Naive B cell (primary cell): ENCODE results near the gene SHH. TPM values are rescaled to one million over a fixed set of nuclear protein-coding genes. Genes with fewer than 3 reads are reported as not detected.
A peak's percentile ranks its signal among the peaks of the same experiment; 100 is the strongest.

Source experiments
- ATAC-seq, 2 donors: fragments of 150-1000 bp; cut with Tn5 transposase; 2 replicates each; pipeline ENCODE4 v1.10.0; 2021; ENCODE audit warnings: low read depth in 2 of 2, mild to moderate bottlenecking in 2 of 2, moderate library complexity in 2 of 2
- DNase-seq: peaks from one replicate; pipeline ENCODE4 v3.0.0; 2022
- H3K27ac Mint-ChIP-seq, 6 donors: one replicate each; pipeline ENCODE4 v1.8.0; 2020 to 2022; ENCODE audit warnings: mild to moderate bottlenecking in 6 of 6, mixed read lengths in 6 of 6, moderate library complexity in 5 of 6, inconsistent platforms in 2 of 6
- H3K27me3 Mint-ChIP-seq, 3 donors: one replicate each; pipeline ENCODE4 v1.8.0; 2021 to 2022; ENCODE audit warnings: mixed read lengths in 3 of 3, mild to moderate bottlenecking in 1 of 3
- H3K36me3 Mint-ChIP-seq, 2 donors: one replicate each; pipeline ENCODE4 v1.8.0; 2020 to 2022; ENCODE audit warnings: mixed read lengths in 2 of 2, inconsistent platforms in 1 of 2, mild to moderate bottlenecking in 1 of 2
- H3K4me1 Mint-ChIP-seq, 3 donors: one replicate each; pipeline ENCODE4 v1.8.0; 2020 to 2022; ENCODE audit warnings: mixed read lengths in 3 of 3, inconsistent platforms in 1 of 3, mild to moderate bottlenecking in 1 of 3, moderate library complexity in 1 of 3
- H3K4me3 Mint-ChIP-seq, 8 donors: one replicate each; pipeline ENCODE4 v1.8.0; 2020 to 2022; ENCODE audit warnings: mild to moderate bottlenecking in 8 of 8, mixed read lengths in 8 of 8, moderate library complexity in 8 of 8, inconsistent platforms in 2 of 8
- H3K9me3 Mint-ChIP-seq, 7 donors: one replicate each; pipeline ENCODE4 v1.8.0; 2020 to 2022; ENCODE audit warnings: mixed read lengths in 7 of 7, mild to moderate bottlenecking in 5 of 7, inconsistent platforms in 2 of 7, moderate library complexity in 1 of 7
- polyA plus RNA-seq, 6 donors: library from polyadenylated mRNA; unstranded; fragments of 300-500 nt; fragmentation: Illumina TruSeq; gene quantifications; one replicate each; pipeline ENCODE4 v1.2.3, GENCODE V29; 2021; ENCODE audit warnings: low read depth in 6 of 6

SHH gene
- polyA plus RNA-seq, 6 donors from 2014 or later = 0.17 TPM; not detected in 5

- Mint-ChIP-seq H3K4me3 (peak overlapping the region; percentile 29 to 88 (median 74)), H3K4me1 (peaks cover 11 to 38% (median 35%) of the 10 kb centered on the region in 3 donors), H3K9me3 (no peaks in the 10 kb centered on the region), H3K36me3 (no peaks in the 10 kb centered on the region), H3K27me3 (peaks cover 48 to 64% (median 62%) of the 10 kb centered on the region in 3 donors), H3K27ac (no peak overlapping the region)
- DNase-seq = no peak
- no peak for ATAC-seq
Observed at GRCh38 chr7:155804431-155804831, 7.8 kb downstream of the SHH start.

- H3K4me1 Mint-ChIP-seq = peaks cover 9 to 41% (median 30%) of the 10 kb centered on the region in 3 donors
- peak overlapping the region; percentile 65 to 93 (median 90) for H3K4me3 Mint-ChIP-seq
- H3K36me3 Mint-ChIP-seq = no peaks in the 10 kb centered on the region
- H3K9me3 Mint-ChIP-seq = no peaks in the 10 kb centered on the region
- H3K27ac Mint-ChIP-seq = peak overlapping the region in 1 of 6 donors; percentile 62
- DNase-seq (no peak), ATAC-seq (no peak)
- H3K27me3 Mint-ChIP-seq = peaks cover 52 to 58% (median 56%) of the 10 kb centered on the region in 3 donors
Observed at GRCh38 chr7:155803418-155804376, 8.6 kb downstream of the SHH start.

DNA sequence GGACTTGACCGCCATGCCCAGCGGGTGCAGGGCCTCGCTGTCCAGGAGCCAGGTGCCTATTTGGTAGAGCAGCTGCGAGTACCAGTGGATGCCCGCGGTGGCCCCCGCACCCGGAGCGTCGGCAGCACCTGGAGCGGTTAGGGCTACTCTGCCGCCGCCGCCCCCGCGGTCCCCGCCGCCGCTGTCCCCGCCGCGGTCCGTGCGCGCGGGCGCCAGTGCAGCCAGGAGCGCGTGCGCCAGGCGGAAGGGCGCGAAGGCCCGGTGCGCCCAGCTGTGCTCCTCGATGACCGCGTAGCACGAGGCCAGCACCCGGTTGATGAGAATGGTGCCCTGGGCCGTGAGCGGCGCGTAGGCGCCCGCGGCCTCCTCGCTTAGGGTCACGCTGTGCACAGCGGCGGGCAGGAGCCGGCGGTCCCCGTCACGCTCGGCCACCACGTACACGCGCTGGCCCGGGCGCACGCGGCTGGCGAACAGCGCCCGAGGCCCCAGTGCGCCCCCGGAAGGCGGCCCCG is 9.3 kb downstream of the SHH start:
- DNase-seq (no peak), ATAC-seq (no peak)
- Mint-ChIP-seq H3K9me3 (no peaks in the 10 kb centered on the region), H3K27me3 (peaks cover 53 to 57% (median 54%) of the 10 kb centered on the region in 3 donors), H3K36me3 (no peaks in the 10 kb centered on the region), H3K27ac (no peak overlapping the region), H3K4me3 (peak overlapping the region in 2 of 8 donors; percentile 88 to 89), H3K4me1 (peaks cover 13 to 47% (median 34%) of the 10 kb centered on the region in 3 donors)

- no peak for DNase-seq
- H3K27ac Mint-ChIP-seq = no peak overlapping the region
- H3K4me3 Mint-ChIP-seq = peak overlapping the region in 7 of 8 donors; percentile 36 to 74 (median 61)
- H3K9me3 Mint-ChIP-seq = no peaks in the 10 kb centered on the region
- ATAC-seq = no peak
- peaks cover 46 to 50% (median 47%) of the 10 kb centered on the region in 3 donors for H3K27me3 Mint-ChIP-seq
- no peaks in the 10 kb centered on the region for H3K36me3 Mint-ChIP-seq
- peaks cover 13 to 42% (median 27%) of the 10 kb centered on the region in 3 donors for H3K4me1 Mint-ChIP-seq
Observed at GRCh38 chr7:155802291-155802690, 10.0 kb downstream of the SHH start.

DNA sequence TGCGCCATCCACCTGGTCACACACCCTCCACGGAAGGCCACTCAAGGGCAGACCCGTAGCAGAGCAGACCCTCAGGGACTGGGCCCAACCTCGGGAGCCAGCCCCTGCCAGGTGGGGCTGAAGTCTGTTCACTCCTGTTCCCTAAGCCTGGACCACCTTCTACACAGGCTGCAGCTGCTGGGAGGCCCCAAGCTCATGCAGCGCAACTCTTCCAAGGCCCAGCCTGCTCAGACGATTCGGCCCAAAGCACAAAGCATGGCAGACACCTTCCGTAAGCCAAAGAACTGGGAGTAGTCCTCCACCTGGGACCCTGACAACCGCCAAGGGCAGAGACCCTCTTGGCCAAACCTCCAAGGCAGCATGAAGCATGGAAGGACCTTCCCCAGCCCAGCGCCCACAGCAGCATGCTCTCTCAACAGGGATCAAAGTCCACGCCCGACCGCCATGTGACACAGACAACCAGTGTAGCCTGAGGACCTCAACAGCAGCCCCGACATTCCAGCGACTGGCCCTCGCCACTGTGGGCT is 11.5 kb downstream of the SHH start:
- ATAC-seq (no peak), DNase-seq (no peak)
- Mint-ChIP-seq H3K4me1 (peaks cover 13 to 29% (median 14%) of the 10 kb centered on the region in 3 donors), H3K36me3 (no peaks in the 10 kb centered on the region), H3K9me3 (no peaks in the 10 kb centered on the region), H3K4me3 (peak overlapping the region in 3 of 8 donors; percentile 55 to 73 (median 63)), H3K27ac (no peak overlapping the region), H3K27me3 (peaks cover 39 to 44% (median 41%) of the 10 kb centered on the region in 3 donors)

- no peaks in the 10 kb centered on the region for H3K9me3 Mint-ChIP-seq
- no peak overlapping the region for H3K27ac Mint-ChIP-seq
- peaks cover 42 to 49% (median 43%) of the 10 kb centered on the region in 3 donors for H3K27me3 Mint-ChIP-seq
- ATAC-seq (no peak), DNase-seq (no peak)
- H3K4me1 Mint-ChIP-seq = peaks cover 13 to 28% (median 14%) of the 10 kb centered on the region in 3 donors
- H3K4me3 Mint-ChIP-seq = peak overlapping the region in 1 of 8 donors; percentile 63
- no peaks in the 10 kb centered on the region for H3K36me3 Mint-ChIP-seq
Observed at GRCh38 chr7:155800301-155800700, 12.0 kb downstream of the SHH start.

DNA sequence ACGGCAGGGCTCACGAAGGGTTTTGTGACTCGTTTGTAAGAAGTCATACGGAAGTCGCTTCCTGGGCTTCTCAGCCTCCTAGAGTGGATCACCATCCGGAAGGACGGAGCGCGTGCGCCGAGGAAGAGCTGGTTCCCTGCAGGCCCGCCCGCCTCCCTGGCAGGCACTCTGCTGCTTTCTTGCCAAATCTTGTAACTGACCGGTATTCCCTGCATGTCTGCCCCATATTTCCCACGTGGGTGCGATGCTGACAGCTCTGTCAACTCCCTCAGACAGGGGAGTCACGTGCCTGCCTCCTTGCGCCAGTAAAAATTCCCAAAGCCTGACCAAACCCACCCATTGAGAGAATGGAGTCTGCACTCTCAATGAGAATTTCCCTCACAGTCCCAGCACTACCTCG is 12.7 kb downstream of the SHH start:
- H3K36me3 Mint-ChIP-seq = no peaks in the 10 kb centered on the region
- DNase-seq (no peak), ATAC-seq (no peak)
- no peaks in the 10 kb centered on the region for H3K9me3 Mint-ChIP-seq
- peak overlapping the region in 2 of 8 donors; percentile 26 to 30 for H3K4me3 Mint-ChIP-seq
- H3K4me1 Mint-ChIP-seq = peaks cover 13 to 26% (median 14%) of the 10 kb centered on the region in 3 donors
- H3K27ac Mint-ChIP-seq = no peak overlapping the region
- H3K27me3 Mint-ChIP-seq = peaks cover 41 to 51% (median 44%) of the 10 kb centered on the region in 3 donors

DNA sequence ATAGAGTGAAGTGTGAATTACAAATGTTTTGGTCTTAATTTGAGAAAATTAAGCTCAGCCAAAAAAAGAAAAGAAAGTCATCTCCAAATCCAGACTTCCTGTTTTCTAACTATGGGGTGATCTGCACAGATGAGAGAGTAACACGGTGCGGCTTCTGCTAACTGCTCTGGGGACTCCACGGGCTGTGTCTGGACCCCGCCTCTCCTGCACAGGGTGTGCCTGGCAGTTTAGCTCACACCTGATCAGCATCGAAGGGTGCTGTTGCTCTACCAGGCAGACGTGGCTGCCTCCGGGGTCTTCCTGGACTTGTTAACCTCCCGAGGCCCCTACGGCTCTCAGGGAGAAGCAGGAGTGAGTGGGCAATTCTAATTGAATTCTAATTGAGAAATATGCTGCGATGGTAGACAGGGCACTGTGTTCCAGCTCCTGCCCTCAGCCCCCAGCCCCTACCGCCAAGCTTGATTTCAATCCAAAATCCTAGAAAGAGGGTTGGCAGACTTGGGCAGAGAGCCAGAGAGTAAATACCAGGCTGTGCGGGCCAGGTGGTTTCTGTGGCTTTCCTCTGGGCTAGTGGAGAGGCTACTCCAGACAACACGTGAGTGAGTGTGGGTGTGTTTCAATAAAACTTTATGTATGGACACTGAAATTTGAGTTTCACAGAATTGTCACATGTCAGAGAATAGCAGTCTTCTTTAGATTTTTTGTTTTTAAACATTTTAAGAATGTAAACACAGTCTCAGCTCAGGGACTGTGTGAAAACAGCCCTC is 13.4 kb downstream of the SHH start:
- H3K27me3 Mint-ChIP-seq = peaks cover 41 to 50% (median 44%) of the 10 kb centered on the region in 3 donors
- peak overlapping the region in 4 of 8 donors; percentile 2 to 75 (median 42) for H3K4me3 Mint-ChIP-seq
- no peaks in the 10 kb centered on the region for H3K36me3 Mint-ChIP-seq
- H3K9me3 Mint-ChIP-seq = no peaks in the 10 kb centered on the region
- H3K27ac Mint-ChIP-seq = peak overlapping the region in 2 of 6 donors; percentile 51 to 84
- ATAC-seq (peak; percentile 79 to 88), DNase-seq (peak; percentile 23)
- H3K4me1 Mint-ChIP-seq = peaks cover 13 to 23% (median 14%) of the 10 kb centered on the region in 3 donors

GRCh38 chr7:155797262-155798250 is 14.7 kb downstream of the SHH start:
- Mint-ChIP-seq H3K27ac (peak overlapping the region in 1 of 6 donors; percentile 84), H3K4me1 (peaks cover 7 to 20% (median 9%) of the 10 kb centered on the region in 3 donors), H3K27me3 (peaks cover 36 to 44% (median 37%) of the 10 kb centered on the region in 3 donors), H3K4me3 (no peak overlapping the region), H3K36me3 (no peaks in the 10 kb centered on the region), H3K9me3 (no peaks in the 10 kb centered on the region)
- ATAC-seq (peak in 1 of 2 donors; percentile 9), DNase-seq (no peak)

GRCh38 chr7:155796381-155797261 is 15.6 kb downstream of the SHH start:
- H3K4me1 Mint-ChIP-seq = peaks cover 7 to 18% (median 9%) of the 10 kb centered on the region in 3 donors
- no peaks in the 10 kb centered on the region for H3K36me3 Mint-ChIP-seq
- no peaks in the 10 kb centered on the region for H3K9me3 Mint-ChIP-seq
- peaks cover 29 to 39% (median 32%) of the 10 kb centered on the region in 3 donors for H3K27me3 Mint-ChIP-seq
- DNase-seq = peak; percentile 60
- H3K27ac Mint-ChIP-seq = no peak overlapping the region
- ATAC-seq = peak; percentile 52 to 70
- peak overlapping the region in 1 of 8 donors; percentile 68 for H3K4me3 Mint-ChIP-seq

GRCh38 chr7:155795951-155796350 is 16.3 kb downstream of the SHH start:
- no peak overlapping the region for H3K4me3 Mint-ChIP-seq
- H3K27me3 Mint-ChIP-seq = peaks cover 22 to 33% (median 27%) of the 10 kb centered on the region in 3 donors
- peaks cover 7 to 18% (median 9%) of the 10 kb centered on the region in 3 donors for H3K4me1 Mint-ChIP-seq
- no peak for ATAC-seq
- no peak overlapping the region for H3K27ac Mint-ChIP-seq
- no peaks in the 10 kb centered on the region for H3K36me3 Mint-ChIP-seq
- H3K9me3 Mint-ChIP-seq = no peaks in the 10 kb centered on the region
- DNase-seq = no peak
